GM23248 (cell line): ENCODE results near the gene ASXL1. TPM values are rescaled to one million over a fixed set of nuclear protein-coding genes. Genes with fewer than 3 reads are reported as not detected.
A peak's percentile ranks its signal among the peaks of the same experiment; 100 is the strongest.

Experiments used
- DNase-seq: peaks from one replicate; pipeline ENCODE4 v3.0.0-alpha.2; 2015
- H2AFZ ChIP-seq: fragments of 200-600 bp; sonication (generic); 2 replicates; pipeline ENCODE4 v1.6.1; 2016; ENCODE audit warnings: antibody characterized with exemption
- H3F3A ChIP-seq: fragments of 200-600 bp; sonication (generic); 2 replicates; pipeline ENCODE4 v1.6.1; 2016; ENCODE audit warnings: mild to moderate bottlenecking, antibody characterized with exemption, mixed run types; ENCODE audit not compliant: insufficient read depth
- H3K27ac ChIP-seq: fragments of 200-600 bp; sonication (generic); 2 replicates; pipeline ENCODE4 v1.5.1; 2016; ENCODE audit warnings: mild to moderate bottlenecking
- H3K27me3 ChIP-seq: fragments of 200-600 bp; sonication (generic); replicated peaks from 2 replicates; pipeline ENCODE4 v1.6.1; 2016; ENCODE audit warnings: mild to moderate bottlenecking; ENCODE audit not compliant: insufficient read depth
- H3K36me3 ChIP-seq: fragments of 200-600 bp; sonication (generic); 2 replicates; pipeline ENCODE4 v1.6.1; 2016; ENCODE audit warnings: low read depth, mild to moderate bottlenecking
- H3K4me1 ChIP-seq: fragments of 200-600 bp; sonication (generic); 2 replicates; pipeline ENCODE4 v1.6.1; 2016; ENCODE audit warnings: mild to moderate bottlenecking; ENCODE audit not compliant: insufficient read depth
- H3K4me2 ChIP-seq: fragments of 200-600 bp; sonication (generic); one replicate; pipeline ENCODE4 v1.6.1; 2016; ENCODE audit warnings: mild to moderate bottlenecking; ENCODE audit not compliant: unreplicated experiment
- H3K4me3 ChIP-seq: fragments of 200-600 bp; sonication (generic); 2 replicates; pipeline ENCODE4 v1.5.1; 2016; ENCODE audit warnings: mild to moderate bottlenecking
- H3K79me2 ChIP-seq: fragments of 200-600 bp; sonication (generic); 2 replicates; pipeline ENCODE4 v1.6.1; 2016; ENCODE audit warnings: mild to moderate bottlenecking; ENCODE audit not compliant: insufficient read depth
- H3K9ac ChIP-seq: fragments of 200-600 bp; sonication (generic); 2 replicates; pipeline ENCODE4 v1.6.1; 2016; ENCODE audit warnings: mild to moderate bottlenecking
- H3K9me2 ChIP-seq: fragments of 200-600 bp; sonication (generic); 2 replicates; pipeline ENCODE4 v1.6.1; 2016; ENCODE audit warnings: mixed run types, mild to moderate bottlenecking, moderate library complexity; ENCODE audit not compliant: insufficient read depth
- H3K9me3 ChIP-seq: fragments of 200-600 bp; sonication (generic); one replicate; pipeline ENCODE4 v1.6.1; 2017; ENCODE audit warnings: low read depth
- H4K20me1 ChIP-seq: fragments of 200-600 bp; sonication (generic); 2 replicates; pipeline ENCODE4 v1.6.0; 2016; ENCODE audit not compliant: insufficient read depth
- EZH2 ChIP-seq: fragments of 200-600 bp; sonication (generic); IDR thresholded peaks from 2 replicates; pipeline ENCODE4 v1.6.1; 2018; ENCODE audit warnings: antibody characterized with exemption, mild to moderate bottlenecking; ENCODE audit not compliant: insufficient read depth, poor library complexity, severe bottlenecking
- EZH2phosphoT487 ChIP-seq: fragments of 200-600 bp; sonication (generic); IDR thresholded peaks from 2 replicates; pipeline ENCODE4 v1.6.1; 2018; ENCODE audit warnings: antibody characterized with exemption, moderate library complexity, mild to moderate bottlenecking, low read depth; ENCODE audit not compliant: insufficient read depth
- WGBS, 2 experiments: methylation state at CpG; one replicate each; pipeline ENCODE4 v1.1.6; 2015 to 2017; ENCODE audit warnings: low lambda C conversion rate in 2 of 2, low coverage in 1 of 2; ENCODE audit errors: missing lambda C conversion rate in 2 of 2; 5-methylcytosine and 5-hydroxymethylcytosine counted together
- in situ Hi-C: fragments of 300-500 bp; cut with MboI; formaldehyde crosslinking; loops from 2 replicates; pipeline ENCODE4 v1.15.0; 2020
- polyA plus RNA-seq: library from polyadenylated mRNA; unstranded; fragments of >200 nt; fragmentation: Nextera tagmentation; extraction: Ambion mirVana; gene quantifications from 2 replicates; pipeline ENCODE4 v1.2.1, GENCODE V29; 2016
- total RNA-seq: library from RNA; depleted of rRNA; stranded (reverse); fragments of >200 nt; shearing (Covaris generic); gene quantifications from 2 replicates; pipeline ENCODE4 v1.2.3, GENCODE V29; 2014

The ASXL1 gene
- total and polyA plus RNA-seq, 2 experiments from 2014 or later: 13.8 to 39.9 TPM

GRCh38 chr20:32356622-32357374 is 1.3 kb upstream of the ASXL1 start:
- no peaks in the 10 kb centered on the region for H3K27me3 ChIP-seq
- no peak for TF ChIP-seq EZH2
- no peak for TF ChIP-seq EZH2phosphoT487
- peaks cover 45% of the 10 kb centered on the region for H3K4me1 ChIP-seq
- peaks cover 31% of the 10 kb centered on the region for H3K79me2 ChIP-seq
- no peaks in the 10 kb centered on the region for H3K36me3 ChIP-seq
- no peaks in the 10 kb centered on the region for H3K9me2 ChIP-seq
- DNase-seq: peak; percentile 44
- in situ Hi-C loops: no loop called here
- H3K9ac ChIP-seq: peak overlapping the region; percentile 92
- H4K20me1 ChIP-seq: no peaks in the 10 kb centered on the region
- peaks cover 53% of the 10 kb centered on the region for H3F3A ChIP-seq
- H3K4me2 ChIP-seq: peak overlapping the region; percentile 90
- H3K4me3 ChIP-seq: peak overlapping the region; percentile 78
- 16 to 20% methylated on average over 13 of the region's 13 CpGs for WGBS, 2 experiments
- H3K27ac ChIP-seq: peak overlapping the region; percentile 93
- H2AFZ ChIP-seq: peak overlapping the region; percentile 79
- H3K9me3 ChIP-seq: no peaks in the 10 kb centered on the region

DNA sequence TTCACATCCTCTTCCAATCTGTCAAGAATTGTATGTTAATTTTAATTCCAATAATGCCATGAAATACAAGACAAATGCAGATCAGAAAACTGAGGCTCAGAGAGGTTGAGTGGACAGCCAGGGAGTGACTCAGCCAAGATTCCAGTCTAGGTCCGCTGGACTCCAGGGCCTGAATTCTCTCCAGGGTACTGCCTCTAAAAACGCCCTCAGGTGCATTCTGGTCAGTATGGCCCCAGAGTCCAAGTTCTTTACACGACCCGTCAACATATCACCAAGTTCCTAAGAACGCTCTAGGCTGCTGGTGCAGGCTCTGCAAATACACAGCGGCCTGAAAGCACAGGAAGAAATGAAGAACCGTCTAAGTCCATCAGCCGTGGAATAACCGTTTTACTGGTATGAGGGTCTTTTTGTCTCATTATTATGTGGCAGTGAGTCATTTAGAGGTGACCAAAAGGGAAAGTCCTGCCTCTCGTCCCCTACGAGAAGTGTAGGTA is 709 bp upstream of the ASXL1 start:
- no peak for TF ChIP-seq EZH2
- TF ChIP-seq EZH2phosphoT487: no peak
- 0 to 1% methylated on average over 11 of the region's 11 CpGs for WGBS, 2 experiments
- Histone ChIP-seq H3K4me1 (peaks cover 46% of the 10 kb centered on the region), H3F3A (peaks cover 53% of the 10 kb centered on the region), H3K36me3 (no peaks in the 10 kb centered on the region), H4K20me1 (no peaks in the 10 kb centered on the region), H3K4me3 (peak overlapping the region; percentile 78), H3K27me3 (no peaks in the 10 kb centered on the region), H3K9me2 (no peaks in the 10 kb centered on the region), H3K9ac (peak overlapping the region; percentile 92), H3K9me3 (no peaks in the 10 kb centered on the region), H3K27ac (peak overlapping the region; percentile 93), H2AFZ (peak overlapping the region; percentile 79), H3K79me2 (peaks cover 37% of the 10 kb centered on the region), H3K4me2 (peak overlapping the region; percentile 90)
- peak; percentile 79 for DNase-seq
- in situ Hi-C loops: no loop called here

DNA sequence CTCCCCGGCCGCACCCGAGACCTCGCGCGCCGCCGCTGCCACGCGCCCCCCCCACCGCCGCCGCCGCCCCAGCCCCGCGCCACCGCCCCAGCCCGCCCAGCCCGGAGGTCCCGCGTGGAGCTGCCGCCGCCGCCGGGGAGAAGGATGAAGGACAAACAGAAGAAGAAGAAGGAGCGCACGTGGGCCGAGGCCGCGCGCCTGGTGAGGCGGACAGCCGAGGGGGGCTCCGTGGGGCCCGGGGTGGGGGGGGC is 426 bp downstream of the ASXL1 start:
- WGBS, 2 experiments: 0 to 1% methylated on average over 2 to 27 of the region's 35 CpGs
- Histone ChIP-seq H3K9me2 (no peaks in the 10 kb centered on the region), H3K4me2 (peak overlapping the region; percentile 83), H3K9me3 (no peaks in the 10 kb centered on the region), H3K79me2 (peaks cover 48% of the 10 kb centered on the region), H3K4me3 (peak overlapping the region; percentile 78), H3K4me1 (peaks cover 55% of the 10 kb centered on the region), H3K9ac (peak overlapping the region; percentile 92), H4K20me1 (peaks cover 11% of the 10 kb centered on the region; the same call in 1 of the 2 replicates), H2AFZ (no peak overlapping the region), H3K36me3 (no peaks in the 10 kb centered on the region), H3K27ac (peak overlapping the region; percentile 93), H3F3A (peaks cover 55% of the 10 kb centered on the region), H3K27me3 (no peaks in the 10 kb centered on the region)
- DNase-seq: no peak
- in situ Hi-C loops: no loop called here
- TF ChIP-seq EZH2phosphoT487 (no peak), EZH2 (no peak)

DNA sequence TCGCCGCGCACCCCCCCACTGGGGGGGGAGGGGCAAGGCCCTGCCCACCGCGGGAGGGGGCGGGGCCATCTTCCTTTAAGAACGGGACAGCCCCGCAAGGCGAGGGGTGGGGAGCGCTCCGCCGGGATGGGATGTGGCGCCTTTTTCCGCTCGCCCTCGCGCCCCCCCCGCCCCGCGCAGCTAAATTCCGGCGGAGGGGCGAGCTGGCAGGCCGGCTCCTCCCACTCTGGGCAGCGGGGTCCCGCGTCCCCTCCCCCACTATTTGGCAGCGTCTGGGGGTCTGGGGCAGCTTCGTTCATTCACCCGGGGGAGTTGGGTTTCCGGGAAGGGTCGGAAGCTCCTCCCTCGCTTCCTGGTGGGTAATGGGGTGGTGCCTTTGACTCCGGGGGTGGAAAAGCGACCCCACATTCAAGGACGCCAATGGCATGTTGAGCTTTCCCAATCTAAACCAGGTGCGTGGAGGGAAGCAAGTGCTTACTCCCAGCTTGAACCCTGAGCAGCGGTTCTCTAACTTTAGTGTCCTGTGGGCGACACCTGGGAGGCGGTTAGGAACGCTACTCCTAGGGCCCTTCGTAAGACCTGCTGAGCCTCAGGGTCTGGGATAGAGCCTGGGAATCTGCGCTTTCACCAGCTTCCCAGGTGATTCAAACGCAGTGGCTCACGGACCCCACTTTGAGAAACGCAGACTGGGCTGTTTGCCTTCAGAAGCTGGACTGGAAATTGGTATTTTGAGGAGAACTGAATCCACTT is 927 bp downstream of the ASXL1 start:
- Histone ChIP-seq H3K27ac (peak overlapping the region; percentile 93), H3F3A (peaks cover 50% of the 10 kb centered on the region), H3K9me3 (no peaks in the 10 kb centered on the region), H4K20me1 (peaks cover 12% of the 10 kb centered on the region; the same call in 1 of the 2 replicates), H3K4me1 (peaks cover 55% of the 10 kb centered on the region), H3K36me3 (no peaks in the 10 kb centered on the region), H3K9ac (peak overlapping the region; percentile 92), H3K4me2 (peak overlapping the region; percentile 83), H3K9me2 (no peaks in the 10 kb centered on the region), H2AFZ (0 out of 2 replicates have a peak overlapping the region, but pooled peaks have one; percentile 9), H3K27me3 (no peaks in the 10 kb centered on the region), H3K4me3 (peak overlapping the region; percentile 78), H3K79me2 (peaks cover 53% of the 10 kb centered on the region)
- 1 to 2% methylated on average over 25 to 28 of the region's 46 CpGs for WGBS, 2 experiments
- DNase-seq: peak; percentile 88
- TF ChIP-seq EZH2 (no peak), EZH2phosphoT487 (no peak)
- in situ Hi-C loops: no loop called here
